ENCODE measurements around the gene OR51B6.
"Not testable (repeated sequence)": the region's sequence is repeated elsewhere in the genome, so short reads cannot be mapped to it uniquely, and the experiment has no call there.

Gene OR51B6

GRCh38 chr11:5317292-5317691 lies 34.0 kb upstream of the OR51B6 start:
- no peak for TF ChIP-seq CTCF (IDR thresholded peaks at IDR 0.05; ENCODE audit: low read depth, low read length, missing control alignments)
- DNase-seq = no peak
- Histone ChIP-seq H3K4me3 (ENCODE audit: low read depth, low read length) (no peak overlapping the region), H3K27ac (no peak overlapping the region), H3K36me3 (replicated peaks) (no peaks in the 10 kb centered on the region), H3K27me3 (replicated peaks) (no peaks in the 10 kb centered on the region)
- in situ Hi-C loops (cut with HindIII; ENCODE audit: low pct_ligation_motif_present, low sequenced_read_pairs) = no loop called here

- Histone ChIP-seq H3K4me3 (ENCODE audit: low read depth, low read length) (no peak within 1 kb of the TSS), H3K27me3 (replicated peaks) (no peaks in the 10 kb centered on the region), H3K27ac (no peak within 1 kb of the TSS), H3K36me3 (replicated peaks) (no peaks in the 10 kb centered on the region)
- DNase-seq = no peak
- in situ Hi-C loops (cut with HindIII; ENCODE audit: low pct_ligation_motif_present, low sequenced_read_pairs) = no loop called here
- TF ChIP-seq CTCF (IDR thresholded peaks at IDR 0.05; ENCODE audit: low read depth, low read length, missing control alignments) = no peak
These were observed 27.1 kb upstream of the OR51B6 start, which contains the start of gene OR51B2 for GRCh38 chr11:5324197-5324596. TSS of gene OR51B2 (minus strand) at chr11:5324297. CDS start at chr11:5324297, 0 bp downstream.

DNA sequence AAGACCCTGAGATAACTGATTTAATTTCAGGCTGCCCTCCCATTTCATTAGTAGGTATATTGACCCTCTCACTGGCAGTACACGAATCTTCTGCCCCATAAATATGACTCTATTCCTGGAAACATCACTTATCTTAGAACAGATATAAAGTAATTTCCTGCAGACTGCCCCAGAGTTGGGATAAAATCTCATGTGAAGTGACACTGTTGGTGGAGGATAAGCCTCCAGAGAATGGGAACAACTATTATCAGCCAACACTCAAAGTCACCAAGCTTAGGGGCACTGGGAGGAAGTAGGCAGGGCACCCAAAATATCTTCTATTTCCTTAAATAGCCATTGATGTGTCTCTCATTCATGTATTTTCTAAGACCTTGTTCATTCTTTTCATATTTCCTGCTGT lies 16.1 kb upstream of the OR51B6 start:
- no peak for TF ChIP-seq CTCF (IDR thresholded peaks at IDR 0.05; ENCODE audit: low read depth, low read length, missing control alignments)
- DNase-seq = no peak
- Histone ChIP-seq H3K36me3 (replicated peaks) (no peaks in the 10 kb centered on the region), H3K4me3 (ENCODE audit: low read depth, low read length) (no peak overlapping the region), H3K27me3 (replicated peaks) (no peaks in the 10 kb centered on the region), H3K27ac (no peak overlapping the region)
- in situ Hi-C loops (cut with HindIII; ENCODE audit: low pct_ligation_motif_present, low sequenced_read_pairs) = no loop called here

GRCh38 chr11:5336331-5336730 lies 15.0 kb upstream of the OR51B6 start:
- H3K27me3 ChIP-seq (replicated peaks) = no peaks in the 10 kb centered on the region
- TF ChIP-seq CTCF (IDR thresholded peaks at IDR 0.05; ENCODE audit: low read depth, low read length, missing control alignments) = no peak
- no peak overlapping the region for H3K4me3 ChIP-seq (ENCODE audit: low read depth, low read length)
- no peaks in the 10 kb centered on the region for H3K36me3 ChIP-seq (replicated peaks)
- no peak overlapping the region for H3K27ac ChIP-seq
- in situ Hi-C loops (cut with HindIII; ENCODE audit: low pct_ligation_motif_present, low sequenced_read_pairs) = no loop called here
- DNase-seq = peak; percentile 49

DNA sequence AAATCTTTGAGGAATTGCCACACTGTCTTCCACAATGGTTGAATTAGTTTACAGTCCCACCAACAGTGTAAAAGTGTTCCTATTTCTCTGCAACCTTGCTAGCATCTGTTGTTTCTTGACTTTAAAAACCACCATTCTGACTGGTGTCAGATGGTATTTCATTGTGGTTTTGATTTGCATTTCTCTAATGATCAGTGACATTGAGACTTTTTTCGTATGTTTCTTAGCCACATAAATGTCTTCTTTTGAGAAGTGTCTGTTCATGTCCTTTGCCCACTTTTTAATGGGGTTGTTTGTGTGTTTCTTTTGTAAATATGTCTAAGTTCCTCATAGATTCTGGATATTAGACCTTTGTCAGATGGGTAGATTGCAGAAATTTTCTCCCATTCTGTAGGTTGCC lies 14.1 kb upstream of the OR51B6 start:
- H3K27me3 ChIP-seq (replicated peaks); H3K27ac ChIP-seq; in situ Hi-C loops (cut with HindIII; ENCODE audit: low pct_ligation_motif_present, low sequenced_read_pairs); H3K36me3 ChIP-seq (replicated peaks); DNase-seq; H3K4me3 ChIP-seq (ENCODE audit: low read depth, low read length): not testable (repeated sequence)

GRCh38 chr11:5339771-5340322 lies 11.5 kb upstream of the OR51B6 start:
- in situ Hi-C loops (cut with HindIII; ENCODE audit: low pct_ligation_motif_present, low sequenced_read_pairs) = no loop called here
- no peak for DNase-seq
- Histone ChIP-seq H3K27ac (no peak overlapping the region), H3K27me3 (replicated peaks) (no peaks in the 10 kb centered on the region), H3K4me3 (ENCODE audit: low read depth, low read length) (no peak overlapping the region), H3K36me3 (replicated peaks) (no peaks in the 10 kb centered on the region)
- TF ChIP-seq CTCF (IDR thresholded peaks at IDR 0.05; ENCODE audit: low read depth, low read length, missing control alignments) = no peak
